ENCODE measurements around the gene KIT.

KIT gene

DNA sequence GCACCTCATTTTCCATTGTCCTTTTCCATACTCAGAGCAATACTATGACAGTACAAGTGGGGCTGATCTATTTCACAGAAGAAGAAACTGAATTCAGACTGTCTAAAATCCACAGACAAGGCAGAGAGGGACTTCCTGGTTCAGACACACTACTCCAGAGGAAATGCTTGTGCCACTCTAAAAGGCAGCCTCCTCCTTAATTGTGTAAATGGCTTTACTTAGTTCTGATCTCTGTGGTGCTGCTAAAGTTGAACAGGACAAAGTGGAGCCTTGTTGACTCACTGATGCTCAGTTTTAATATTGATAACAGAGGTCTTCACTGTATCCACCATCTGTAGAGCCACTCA is 122.4 kb downstream of the KIT start:
- TF ChIP-seq, protein P1, sequence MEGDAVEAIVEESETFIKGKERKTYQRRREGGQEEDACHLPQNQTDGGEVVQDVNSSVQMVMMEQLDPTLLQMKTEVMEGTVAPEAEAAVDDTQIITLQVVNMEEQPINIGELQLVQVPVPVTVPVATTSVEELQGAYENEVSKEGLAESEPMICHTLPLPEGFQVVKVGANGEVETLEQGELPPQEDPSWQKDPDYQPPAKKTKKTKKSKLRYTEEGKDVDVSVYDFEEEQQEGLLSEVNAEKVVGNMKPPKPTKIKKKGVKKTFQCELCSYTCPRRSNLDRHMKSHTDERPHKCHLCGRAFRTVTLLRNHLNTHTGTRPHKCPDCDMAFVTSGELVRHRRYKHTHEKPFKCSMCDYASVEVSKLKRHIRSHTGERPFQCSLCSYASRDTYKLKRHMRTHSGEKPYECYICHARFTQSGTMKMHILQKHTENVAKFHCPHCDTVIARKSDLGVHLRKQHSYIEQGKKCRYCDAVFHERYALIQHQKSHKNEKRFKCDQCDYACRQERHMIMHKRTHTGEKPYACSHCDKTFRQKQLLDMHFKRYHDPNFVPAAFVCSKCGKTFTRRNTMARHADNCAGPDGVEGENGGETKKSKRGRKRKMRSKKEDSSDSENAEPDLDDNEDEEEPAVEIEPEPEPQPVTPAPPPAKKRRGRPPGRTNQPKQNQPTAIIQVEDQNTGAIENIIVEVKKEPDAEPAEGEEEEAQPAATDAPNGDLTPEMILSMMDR (IDR thresholded peaks at IDR 0.05; ENCODE audit: low read depth, low read length, missing control alignments), result no peak
- in situ Hi-C loops (cut with HindIII; ENCODE audit: low sequenced_read_pairs), result no loop called here
- no peak overlapping the region for H3K4me3 ChIP-seq (ENCODE audit: low read depth, low read length)
- no peak for DNase-seq (ENCODE audit: low read depth)

DNA sequence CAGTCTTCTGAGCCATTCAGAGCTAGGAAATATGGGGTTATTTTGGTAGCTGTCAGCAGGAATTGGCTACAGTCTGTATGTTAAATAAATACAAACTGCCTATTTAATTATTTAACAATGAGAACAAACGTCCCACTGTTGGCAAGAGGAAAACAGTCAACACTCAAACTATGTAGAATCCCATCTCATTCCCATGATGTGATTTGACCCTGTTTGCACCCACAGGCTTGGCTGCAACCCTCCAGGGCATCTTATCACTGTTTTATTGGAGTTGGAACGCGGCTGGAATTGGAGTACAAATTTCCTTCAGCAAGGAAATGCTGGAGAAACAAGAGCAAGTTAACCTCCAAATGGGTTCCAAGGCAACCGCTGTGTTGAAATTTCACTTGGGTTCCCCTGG is 124.0 kb downstream of the KIT start:
- in situ Hi-C loops (cut with HindIII; ENCODE audit: low sequenced_read_pairs), result no loop called here
- TF ChIP-seq, protein P1 (IDR thresholded peaks at IDR 0.05; ENCODE audit: low read depth, low read length, missing control alignments), result no peak
- no peak for DNase-seq (ENCODE audit: low read depth)
- no peak overlapping the region for H3K4me3 ChIP-seq (ENCODE audit: low read depth, low read length)

DNA sequence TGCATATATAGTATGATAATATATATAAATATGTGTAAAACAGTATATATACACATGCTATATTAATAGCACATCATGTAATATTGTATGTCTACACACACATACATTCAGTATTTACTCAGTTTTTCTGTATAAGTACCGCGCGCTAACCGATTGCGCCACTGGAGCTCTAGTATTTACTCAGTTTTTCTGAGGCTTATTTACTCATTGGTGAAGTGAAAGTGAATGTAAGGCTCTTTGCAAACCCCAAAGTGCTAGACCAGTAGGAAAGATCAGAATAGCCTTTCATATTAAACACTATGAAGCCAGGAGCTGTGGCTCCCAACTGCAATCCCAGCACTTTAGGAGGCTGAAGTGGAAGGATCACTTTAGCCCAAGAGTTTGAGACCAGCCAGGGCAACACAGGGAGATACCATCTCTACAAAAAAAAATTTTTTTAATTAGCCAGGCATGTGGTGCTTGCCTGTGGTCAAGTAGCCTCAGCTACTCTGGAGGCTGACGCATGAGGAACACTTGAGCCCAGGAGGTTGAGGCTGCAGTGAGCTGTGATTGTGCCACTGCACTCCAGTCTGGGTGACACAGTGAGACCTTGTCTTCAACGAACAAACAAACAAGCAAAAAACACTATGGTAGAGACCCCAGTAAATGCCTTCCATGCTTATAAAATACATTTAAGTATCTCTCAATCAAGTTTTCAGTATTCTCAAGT is 125.8 kb downstream of the KIT start:
- H3K4me3 ChIP-seq (ENCODE audit: low read depth, low read length), result no peak overlapping the region
- no peak for DNase-seq (ENCODE audit: low read depth)
- in situ Hi-C loops (cut with HindIII; ENCODE audit: low sequenced_read_pairs), result no loop called here
- TF ChIP-seq, protein P1 (IDR thresholded peaks at IDR 0.05; ENCODE audit: low read depth, low read length, missing control alignments), result no peak

DNA sequence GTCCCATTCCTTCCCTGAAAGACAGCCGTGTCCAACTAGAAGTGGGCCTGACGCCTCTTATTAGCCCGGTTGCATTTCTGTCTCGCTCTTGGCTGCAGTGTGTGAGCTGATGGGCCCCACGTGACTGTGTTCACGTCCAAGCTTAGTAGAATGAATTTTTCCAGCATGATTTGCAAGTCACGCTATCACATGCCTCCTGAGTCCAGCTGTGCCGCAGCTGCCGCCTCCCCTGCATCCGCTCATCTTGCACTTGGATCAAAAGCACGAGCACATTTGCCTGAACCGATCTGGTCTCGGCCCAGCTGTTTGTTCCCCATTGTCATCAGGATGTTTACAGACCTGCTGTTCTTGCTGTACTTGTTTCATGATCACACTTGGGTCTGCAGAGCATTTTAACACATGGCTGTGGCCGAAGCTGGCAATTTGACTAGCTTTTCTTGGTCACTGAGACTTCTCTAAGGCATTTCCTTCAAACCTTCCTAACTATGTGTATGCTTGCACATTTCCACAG is 126.5 kb downstream of the KIT start:
- in situ Hi-C loops (cut with HindIII; ENCODE audit: low sequenced_read_pairs), result no loop called here
- H3K4me3 ChIP-seq (ENCODE audit: low read depth, low read length), result no peak overlapping the region
- DNase-seq (ENCODE audit: low read depth), result peak; percentile 54
- TF ChIP-seq, protein P1 (IDR thresholded peaks at IDR 0.05; ENCODE audit: low read depth, low read length, missing control alignments), result no peak

Data from astrocyte of the cerebellum (primary cell).